SHP77 treated with DMSO at 0.1 percent for 48 hours (cell line): ENCODE results near the gene RGS6.

Source experiments
- DNase-seq: peaks from one replicate; lab custom pipeline; 2025; lab: John Stamatoyannopoulos, UW

The RGS6 gene

DNA sequence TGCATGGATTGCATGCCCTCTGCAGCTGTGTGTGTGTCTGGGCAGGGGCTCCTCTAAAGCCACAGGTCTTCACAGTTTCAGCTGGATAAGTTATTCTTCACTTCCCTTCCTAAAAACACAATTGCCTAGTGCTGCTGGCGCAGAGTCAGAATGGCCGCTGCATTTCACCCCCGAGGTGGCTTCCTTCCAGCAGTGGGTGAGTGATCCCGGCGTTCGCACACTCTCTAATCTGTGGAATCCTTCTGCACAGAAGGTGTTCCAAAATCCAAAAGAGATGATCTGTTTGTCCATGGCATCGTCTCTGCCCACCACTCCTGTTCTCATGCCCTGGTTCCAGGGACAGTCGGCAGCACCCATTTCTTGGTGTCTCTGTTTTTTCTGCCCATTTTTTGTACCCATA, 620.9 kb downstream of the RGS6 start:
- DNase-seq = no peak

- DNase-seq = no peak
These were observed 621.4 kb downstream of the RGS6 start for GRCh38 chr14:72553656-72554055.

- no peak for DNase-seq
These were observed 622.2 kb downstream of the RGS6 start for GRCh38 chr14:72554401-72554800.

- DNase-seq = no peak
These were observed 622.9 kb downstream of the RGS6 start for GRCh38 chr14:72554994-72555608.

GRCh38 chr14:72555609-72556000, 623.4 kb downstream of the RGS6 start:
- DNase-seq = no peak

- DNase-seq = no peak
These were observed 625.4 kb downstream of the RGS6 start for GRCh38 chr14:72557671-72558070.

GRCh38 chr14:72558721-72559120, 626.5 kb downstream of the RGS6 start:
- DNase-seq = no peak

- DNase-seq = no peak
These were observed 627.0 kb downstream of the RGS6 start for GRCh38 chr14:72559202-72559601.

- DNase-seq = no peak
These were observed 627.5 kb downstream of the RGS6 start for GRCh38 chr14:72559669-72560255.

DNA sequence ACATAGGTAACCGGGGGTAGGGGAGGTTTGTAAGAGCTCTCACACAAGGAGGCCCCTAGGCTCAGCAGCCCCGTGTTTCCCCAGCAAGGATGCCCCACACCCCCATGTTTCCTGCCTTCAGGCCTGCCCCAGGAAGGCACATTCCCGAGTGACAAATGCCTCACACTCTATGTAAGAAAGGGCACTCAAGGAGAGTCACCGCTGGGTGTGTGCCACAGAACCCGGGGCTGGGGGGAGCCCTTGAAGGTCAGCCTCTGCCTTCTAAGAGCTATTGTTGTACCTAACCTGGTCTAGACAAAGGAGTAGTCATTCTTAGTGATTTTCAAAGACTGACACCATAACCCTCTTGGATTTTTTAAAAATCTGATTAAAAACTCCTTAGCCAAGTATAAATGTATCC, 628.1 kb downstream of the RGS6 start:
- no peak for DNase-seq

- no peak for DNase-seq
These were observed 628.8 kb downstream of the RGS6 start for GRCh38 chr14:72560889-72561493.

GRCh38 chr14:72562300-72562699, 630.1 kb downstream of the RGS6 start:
- no peak for DNase-seq

DNA sequence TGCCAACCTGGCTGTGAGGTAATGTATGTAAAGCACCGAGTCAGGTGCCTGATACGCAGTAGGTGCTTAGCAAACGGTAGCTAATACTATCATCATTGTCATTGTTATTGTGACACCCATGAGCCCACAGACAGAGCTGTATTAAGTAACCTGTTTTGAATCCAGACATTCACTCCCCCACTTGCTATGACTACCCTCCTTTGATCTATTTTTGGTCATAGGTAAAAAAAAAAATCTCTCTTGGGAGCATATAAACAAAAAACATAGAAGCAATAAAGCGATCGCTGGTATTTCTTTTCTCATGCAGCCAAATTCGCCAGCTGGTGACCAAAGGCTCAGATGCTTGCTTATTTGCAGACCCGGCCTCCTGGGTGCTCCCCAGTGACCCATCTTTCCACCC, 631.4 kb downstream of the RGS6 start:
- DNase-seq = no peak

DNA sequence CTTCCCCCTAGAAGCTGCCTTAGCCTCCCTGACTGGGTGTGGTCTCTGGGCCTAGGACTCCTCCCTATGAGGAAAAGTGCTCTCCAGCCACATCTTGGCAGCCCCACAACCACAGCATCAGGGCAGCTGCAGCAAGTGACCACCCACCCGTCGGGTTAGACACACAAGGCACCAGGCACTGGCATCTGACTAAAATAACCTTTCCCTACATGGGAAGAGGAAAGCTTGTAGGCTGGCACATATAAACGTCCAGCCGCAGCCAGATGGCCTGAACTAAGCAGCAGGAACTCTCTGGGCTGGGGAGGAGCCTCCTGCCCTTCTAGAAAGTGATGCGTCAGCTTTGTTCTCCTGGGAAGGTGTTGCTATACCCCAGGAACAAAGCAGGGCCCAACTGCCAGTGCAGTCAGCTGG, 632.9 kb downstream of the RGS6 start:
- DNase-seq = no peak

GRCh38 chr14:72565917-72566316, 633.7 kb downstream of the RGS6 start:
- no peak for DNase-seq

DNA sequence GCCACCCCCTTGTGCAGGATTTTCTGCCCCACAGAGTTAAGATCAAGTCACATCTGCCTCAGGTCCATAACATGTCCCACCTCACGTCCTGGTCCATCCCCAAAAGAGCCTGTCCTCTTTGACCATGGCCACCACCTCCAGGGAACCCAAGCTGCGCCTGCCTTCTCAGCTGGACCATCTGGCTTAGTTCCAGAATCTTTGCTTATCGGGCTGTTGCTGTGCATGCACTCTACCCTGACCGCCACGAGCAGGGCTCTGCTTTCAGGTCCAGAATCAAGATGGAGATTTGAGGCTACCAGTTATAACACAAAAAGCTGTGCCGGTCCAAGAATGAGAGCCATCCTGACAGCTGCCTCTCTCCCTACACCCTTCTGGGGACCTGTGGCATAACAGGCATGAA, 635.0 kb downstream of the RGS6 start:
- no peak for DNase-seq

DNA sequence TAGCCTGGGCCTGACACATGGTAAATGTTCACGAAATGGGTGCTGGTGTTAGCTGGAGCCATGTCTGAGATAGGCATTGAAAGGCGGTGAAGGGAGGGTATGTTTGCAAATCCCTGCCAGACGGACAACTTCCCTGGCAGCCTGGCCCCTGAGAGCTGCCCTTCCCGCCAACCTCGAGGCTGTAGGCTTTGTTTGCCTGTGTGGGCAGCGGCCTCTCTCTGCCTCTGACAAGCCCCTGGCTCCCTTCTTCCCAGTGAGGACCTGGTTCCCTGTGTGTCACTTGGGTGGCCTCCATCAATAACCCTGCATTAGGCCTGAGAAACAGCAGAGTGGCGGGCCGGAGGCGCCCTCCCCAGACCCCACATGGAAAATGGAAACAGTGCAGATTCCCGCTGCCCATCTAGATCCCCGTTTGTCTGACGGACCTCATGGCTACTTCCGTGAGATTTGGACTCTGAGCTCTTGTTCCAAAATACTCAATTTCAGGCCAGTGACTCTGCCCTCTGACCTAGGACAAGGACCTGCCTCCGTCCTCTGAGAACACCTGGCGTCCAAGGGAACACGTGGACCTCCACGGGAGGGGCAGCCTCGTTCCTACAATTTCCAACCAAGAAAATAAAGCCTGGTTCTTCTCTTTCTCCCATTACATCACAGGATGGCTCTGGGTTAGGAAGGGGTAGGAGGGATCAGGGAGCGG, 636.2 kb downstream of the RGS6 start:
- DNase-seq = no peak

DNA sequence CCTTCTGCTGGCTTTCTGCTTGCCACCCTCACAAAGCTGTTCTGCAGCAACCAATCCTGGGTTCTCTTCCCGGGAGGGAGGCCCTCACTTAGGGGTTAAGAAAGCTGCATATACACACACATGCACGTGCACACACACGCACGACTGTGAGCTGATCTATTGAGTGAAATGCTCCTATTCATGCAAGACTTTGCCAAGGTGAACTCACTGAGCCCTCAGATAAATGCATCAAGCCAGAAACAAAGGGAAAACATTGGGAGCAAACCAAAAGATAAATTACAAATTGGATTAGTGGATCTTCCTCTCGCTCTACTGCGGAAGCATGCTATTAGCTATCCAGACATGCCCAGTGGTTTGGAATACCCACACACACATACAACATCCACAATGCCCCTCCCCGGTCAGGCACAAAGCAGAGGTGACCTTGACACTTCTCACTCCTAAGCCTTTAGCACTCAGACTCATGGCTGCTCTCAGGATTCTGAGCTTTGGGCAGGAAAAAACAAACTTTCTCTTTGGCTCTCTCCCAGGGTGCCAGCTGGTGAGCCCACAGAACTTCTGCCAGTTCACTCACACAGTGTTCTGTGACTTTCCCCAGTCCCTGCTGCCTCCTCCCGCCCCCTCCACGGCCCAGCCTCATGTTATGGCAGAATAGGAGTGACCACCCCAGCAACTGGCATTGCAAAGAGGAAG, 641.6 kb downstream of the RGS6 start:
- DNase-seq = no peak

DNA sequence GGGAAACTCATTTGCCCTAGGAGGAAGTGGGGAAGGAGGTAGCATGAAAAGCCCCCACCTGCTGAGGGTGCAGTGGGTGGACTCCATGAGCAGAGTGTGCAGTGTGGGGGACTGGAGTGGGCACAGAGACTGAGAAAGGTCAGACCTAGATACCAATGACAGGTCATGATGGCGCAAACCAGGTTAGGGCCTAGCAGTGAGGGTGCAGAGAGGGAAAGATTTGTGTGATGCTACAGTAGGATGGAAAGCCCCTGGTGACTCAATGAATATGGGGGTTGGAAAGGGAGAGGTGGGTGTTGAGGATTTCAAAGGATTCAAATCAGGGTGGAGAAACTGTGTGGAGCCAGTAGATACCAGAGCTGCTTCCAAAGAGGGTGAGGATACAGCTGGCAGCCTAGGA, 642.5 kb downstream of the RGS6 start:
- no peak for DNase-seq

DNA sequence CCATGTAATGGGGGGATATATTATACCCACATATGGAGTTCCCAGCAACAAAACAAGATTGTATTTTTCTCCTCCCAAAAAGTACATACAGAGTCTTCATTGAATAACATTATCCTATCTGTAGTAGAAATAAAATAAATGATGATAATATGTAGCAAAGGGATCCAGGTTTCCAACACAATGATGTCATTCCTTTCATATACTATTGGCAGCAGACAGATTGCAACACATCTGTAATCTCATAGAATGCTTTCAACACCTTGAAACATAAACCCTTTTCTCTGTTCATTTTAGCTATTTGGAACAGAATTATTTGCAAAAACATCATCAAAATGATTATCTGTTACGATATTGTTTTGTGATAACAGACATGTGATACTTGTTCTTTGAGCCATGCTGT, 644.0 kb downstream of the RGS6 start:
- DNase-seq = no peak

GRCh38 chr14:72577521-72577920, 645.3 kb downstream of the RGS6 start:
- DNase-seq = no peak

DNA sequence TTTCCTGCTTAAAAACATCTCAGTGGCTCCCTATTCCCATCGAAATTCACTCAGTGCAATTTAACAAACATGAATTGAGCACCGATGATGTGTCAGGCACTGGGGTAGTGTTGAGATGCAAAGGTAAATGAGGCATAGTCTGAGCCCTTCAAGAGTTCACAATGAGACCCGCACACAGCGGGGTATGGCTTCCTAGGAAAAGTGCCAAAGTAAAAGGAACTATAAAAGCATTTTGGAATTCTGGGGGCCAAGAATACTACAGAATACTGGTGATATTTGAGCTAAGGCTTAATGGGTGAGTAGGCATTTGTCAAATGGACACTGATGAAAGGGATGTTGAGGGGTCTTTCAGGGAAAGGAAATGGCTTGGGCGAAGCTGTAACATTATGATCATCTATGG, 646.3 kb downstream of the RGS6 start:
- DNase-seq = no peak

GRCh38 chr14:72582582-72582981, 650.4 kb downstream of the RGS6 start:
- DNase-seq = no peak
